GM18517 (cell line): Measurements from ENCODE around the gene BLVRB.
"Not testable (repeated sequence)": the region's sequence is repeated elsewhere in the genome, so short reads cannot be mapped to it uniquely, and the experiment has no call there.

ENCODE experiments used
- ATAC-seq: cut with Tn5 transposase; IDR thresholded peaks from one replicate; pipeline ENCODE4 v1.9.1; 2021; ENCODE audit warnings: mild to moderate bottlenecking, moderate library complexity; ENCODE audit not compliant: unreplicated experiment

The BLVRB gene

GRCh38 chr19:40492274-40492673 is 26.7 kb upstream of the BLVRB start:
- ATAC-seq, result no peak

DNA sequence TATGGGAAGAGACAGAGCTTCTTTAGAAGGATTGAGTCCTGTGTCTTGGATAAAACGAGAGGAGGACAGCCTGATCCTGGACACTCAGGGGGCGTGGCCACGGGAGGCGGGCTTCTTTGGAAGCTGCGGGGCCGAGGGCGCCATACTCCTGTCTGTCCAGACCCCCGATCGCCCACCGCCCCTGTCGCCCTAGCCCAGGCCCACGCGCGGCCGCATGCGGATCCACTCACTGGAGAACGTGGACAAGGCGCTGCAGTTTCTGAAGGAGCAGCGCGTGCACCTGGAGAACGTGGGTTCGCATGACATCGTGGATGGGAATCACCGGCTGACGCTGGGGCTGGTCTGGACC is 24.3 kb upstream of the BLVRB start:
- no peak for ATAC-seq

GRCh38 chr19:40486017-40486416 is 20.5 kb upstream of the BLVRB start:
- no peak for ATAC-seq

DNA sequence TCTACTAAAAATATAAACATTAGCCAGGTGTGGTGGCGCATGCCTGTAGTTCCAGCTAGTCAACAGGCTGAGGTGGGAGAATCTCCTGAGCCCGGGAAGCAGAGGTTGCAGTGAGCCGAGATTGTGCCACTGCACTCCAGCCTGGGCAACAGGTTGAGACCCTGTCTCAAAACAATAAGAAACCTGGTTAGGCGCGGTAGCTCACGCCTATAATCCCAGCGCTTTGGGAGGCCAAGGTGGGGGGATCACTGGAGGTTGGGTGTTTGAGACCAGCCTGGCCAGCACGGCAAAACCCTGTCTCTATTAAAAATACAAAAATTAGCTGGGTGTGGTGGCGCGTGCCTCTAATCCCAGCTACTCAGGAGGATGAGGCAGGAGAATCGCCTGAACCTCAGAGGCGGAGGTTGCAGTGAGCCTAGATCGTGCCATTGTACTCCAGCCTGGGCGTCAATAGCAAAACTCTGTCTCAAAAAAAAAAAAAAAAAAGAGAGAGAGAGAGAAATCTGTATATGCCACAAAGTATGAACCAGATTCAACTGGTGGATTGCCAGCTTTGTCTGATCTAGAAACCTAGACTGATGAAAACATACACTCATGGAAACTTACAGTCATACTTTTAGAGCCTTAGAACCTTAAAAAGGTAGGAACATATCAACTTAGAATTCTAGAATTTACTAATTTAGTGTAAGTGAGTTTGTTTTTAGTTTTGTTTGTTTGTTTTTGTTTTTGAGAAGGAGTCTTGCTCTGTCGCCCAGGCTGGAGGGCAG is 10.5 kb upstream of the BLVRB start:
- not testable (repeated sequence) for ATAC-seq

- ATAC-seq, result no peak
These were observed 9.2 kb upstream of the BLVRB start for GRCh38 chr19:40474737-40475136.

DNA sequence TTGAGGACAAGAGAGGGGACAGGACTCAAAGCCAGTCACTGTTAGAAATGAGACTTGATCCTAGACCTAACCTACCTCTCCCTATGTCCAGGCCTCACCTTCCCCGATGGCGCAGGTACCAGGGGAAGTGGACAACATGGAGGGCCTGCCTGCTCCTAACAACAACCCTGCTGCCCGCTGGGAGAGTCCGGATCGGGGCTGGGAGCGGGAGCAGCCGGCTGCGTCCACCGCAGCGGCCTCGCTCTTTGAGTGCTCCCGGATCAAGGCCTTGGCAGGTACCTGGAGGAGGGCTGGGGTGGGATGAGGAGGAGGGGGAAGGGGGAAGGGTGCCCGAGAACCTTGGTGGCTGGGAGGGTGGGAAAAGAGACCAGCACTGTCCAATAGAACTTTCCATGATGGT is 7.0 kb upstream of the BLVRB start:
- no peak for ATAC-seq

DNA sequence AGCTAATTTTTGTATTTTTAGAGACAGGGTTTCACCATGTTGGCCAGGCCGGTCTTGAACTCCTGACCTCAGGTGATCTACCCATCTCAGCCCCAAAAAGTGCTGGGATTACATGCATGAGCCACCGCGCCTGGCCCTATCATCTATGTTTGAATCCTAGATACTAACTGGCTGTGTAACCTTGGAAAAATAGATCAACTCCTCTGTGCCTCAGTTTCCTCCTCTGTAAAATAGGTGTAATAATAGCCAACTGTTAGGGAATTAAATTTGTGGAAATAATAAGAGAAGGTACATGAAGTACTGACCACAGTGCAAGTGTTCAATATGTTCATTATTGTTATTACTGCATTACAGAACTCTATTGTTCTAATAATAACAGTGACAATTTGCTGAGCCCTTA is 5.6 kb upstream of the BLVRB start:
- no peak for ATAC-seq

GRCh38 chr19:40469011-40469410 is 3.5 kb upstream of the BLVRB start:
- ATAC-seq, result no peak

DNA sequence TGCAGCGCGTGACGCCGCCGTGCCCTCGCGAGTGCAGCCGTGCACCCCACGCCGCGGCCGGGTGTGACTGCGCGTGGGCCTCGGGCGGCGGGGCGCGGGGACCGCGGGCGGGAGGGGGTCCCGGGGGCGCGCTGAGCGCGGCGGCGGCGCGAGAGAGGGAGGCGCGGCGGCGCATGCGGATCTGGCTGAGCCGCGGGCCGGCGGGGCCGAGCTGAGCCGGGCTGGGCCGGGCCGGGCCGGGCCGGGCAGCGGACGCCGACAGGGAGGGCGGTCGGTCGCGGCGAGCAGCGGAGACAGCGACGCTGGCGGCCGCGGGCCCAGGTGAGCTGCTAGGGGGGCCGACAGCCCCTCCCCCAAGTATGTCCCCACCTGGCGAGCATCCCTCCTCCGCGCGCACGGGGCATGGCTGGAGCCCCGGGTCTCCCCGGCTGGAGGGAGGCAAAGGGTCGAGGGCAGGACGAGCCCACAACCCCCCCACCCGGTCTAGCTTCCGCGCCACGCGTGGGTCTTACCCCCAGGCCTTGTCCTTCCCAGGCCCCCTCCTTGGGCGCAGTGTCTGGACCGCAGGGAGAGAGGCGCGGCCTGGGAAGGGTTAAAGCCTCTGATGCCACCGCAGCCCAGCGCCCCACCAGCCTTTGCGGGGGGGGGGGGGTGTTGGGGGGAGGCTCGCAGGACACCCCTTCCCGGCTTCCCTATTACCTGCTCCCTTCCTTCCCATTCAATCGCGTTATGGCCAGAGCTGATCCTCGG is 1.6 kb upstream of the BLVRB start, which contains the start of gene SPTBN4:
TSS of gene SPTBN4 (plus strand) at position 17 of the 750 bp plus-strand sequence. CDS start 5,621 bp downstream, outside the sequence.
- ATAC-seq, result no peak

GRCh38 chr19:40466219-40466984 is 857 bp upstream of the BLVRB start:
- ATAC-seq, result peak; percentile 38

DNA sequence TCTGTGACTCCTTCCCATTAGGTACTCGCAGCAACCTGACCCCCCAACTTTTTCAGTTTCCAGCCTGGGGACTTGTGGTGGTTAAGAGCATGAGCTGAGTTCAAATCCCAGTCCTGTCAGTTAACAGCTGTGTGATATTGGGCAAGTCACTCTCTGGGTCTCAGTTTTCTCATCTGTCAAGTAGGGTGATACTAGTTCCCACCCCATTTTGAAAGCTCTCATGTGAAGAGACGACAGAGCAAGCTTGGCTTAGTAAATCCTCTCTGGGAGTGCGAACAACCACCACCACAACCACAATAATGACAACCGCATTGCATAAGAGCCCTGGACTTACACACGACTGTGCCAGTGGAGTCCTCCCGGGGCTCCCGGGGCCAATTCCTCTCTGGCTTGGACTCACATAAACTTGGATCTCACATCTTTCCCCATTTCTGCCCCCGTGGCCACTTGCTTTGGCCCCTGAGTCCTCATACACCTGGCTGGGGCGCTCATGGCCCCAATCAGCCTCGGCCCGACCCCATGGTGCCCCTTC is 454 bp downstream of the BLVRB start:
- no peak for ATAC-seq

DNA sequence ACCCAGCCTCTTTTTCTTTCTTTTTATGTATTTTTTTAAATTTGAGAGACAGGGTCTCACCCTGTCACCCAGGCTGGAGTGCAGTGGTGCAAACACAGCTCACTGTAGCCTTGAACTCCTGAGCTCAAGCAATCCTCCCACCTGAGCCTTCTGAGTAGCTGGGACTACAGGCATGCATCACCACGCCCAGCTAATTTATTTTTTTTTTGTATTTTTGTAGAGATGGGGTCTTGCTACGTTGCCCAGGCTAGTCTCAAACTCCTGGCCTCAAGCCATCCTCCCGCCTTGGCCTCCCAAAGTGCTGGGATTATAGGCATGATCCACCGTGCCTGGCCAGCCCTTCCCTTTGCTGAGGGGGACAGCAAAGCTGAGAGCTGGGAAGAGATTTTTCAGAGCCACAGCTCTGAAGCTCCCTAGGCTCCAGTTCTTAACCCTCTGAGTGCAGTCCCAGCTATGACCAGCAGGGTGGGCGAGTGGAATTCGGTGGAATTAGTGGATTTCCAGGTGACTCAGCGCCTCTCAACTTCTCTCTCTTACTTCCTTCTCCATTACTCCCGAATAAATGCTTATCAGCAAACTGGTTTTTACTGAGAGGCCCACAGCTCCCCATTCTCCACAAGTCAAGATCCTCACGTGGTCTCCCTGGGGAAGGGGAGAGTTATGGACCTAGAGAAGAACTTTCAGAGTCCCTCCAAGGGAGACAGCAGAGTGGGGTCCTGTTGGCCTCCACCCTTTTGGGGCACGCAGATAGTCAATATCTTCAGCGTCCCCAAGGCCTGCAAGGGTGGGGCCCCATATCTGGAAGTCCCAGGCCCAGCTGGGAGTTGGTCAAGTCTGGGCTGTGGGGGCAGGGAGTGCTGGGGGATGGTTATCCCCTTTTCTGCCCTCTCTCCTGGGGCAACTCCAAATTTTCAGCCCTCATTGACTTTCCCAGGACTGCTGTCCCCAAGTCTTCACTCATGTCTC is 1.2 kb downstream of the BLVRB start:
- ATAC-seq, result no peak

- ATAC-seq, result not testable (repeated sequence)
These were observed 1.9 kb downstream of the BLVRB start for GRCh38 chr19:40463587-40464037.

- ATAC-seq, result no peak
These were observed 3.8 kb downstream of the BLVRB start for GRCh38 chr19:40461669-40462221.

GRCh38 chr19:40460185-40460584 is 5.4 kb downstream of the BLVRB start:
- ATAC-seq, result no peak

DNA sequence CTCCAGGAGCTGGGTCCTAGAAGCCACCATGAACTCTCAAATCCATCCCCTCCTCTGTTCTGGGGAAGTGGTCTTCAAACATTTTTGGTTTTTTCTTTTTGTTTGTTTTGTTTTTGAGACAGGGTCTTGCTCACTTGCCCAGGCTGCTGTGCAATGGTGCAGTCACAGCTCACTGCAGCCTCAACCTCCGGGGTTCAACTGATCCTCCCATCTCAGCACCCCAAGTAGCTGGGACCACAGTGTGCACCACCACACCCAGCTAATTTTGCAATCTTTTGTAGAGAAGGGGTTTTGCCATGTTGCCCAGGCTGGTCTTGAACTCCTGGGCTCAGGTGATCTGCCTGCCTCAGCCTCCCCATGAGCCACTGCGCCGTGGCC is 7.0 kb downstream of the BLVRB start:
- no peak for ATAC-seq

- no peak for ATAC-seq
These were observed 7.5 kb downstream of the BLVRB start for GRCh38 chr19:40457953-40458596.

DNA sequence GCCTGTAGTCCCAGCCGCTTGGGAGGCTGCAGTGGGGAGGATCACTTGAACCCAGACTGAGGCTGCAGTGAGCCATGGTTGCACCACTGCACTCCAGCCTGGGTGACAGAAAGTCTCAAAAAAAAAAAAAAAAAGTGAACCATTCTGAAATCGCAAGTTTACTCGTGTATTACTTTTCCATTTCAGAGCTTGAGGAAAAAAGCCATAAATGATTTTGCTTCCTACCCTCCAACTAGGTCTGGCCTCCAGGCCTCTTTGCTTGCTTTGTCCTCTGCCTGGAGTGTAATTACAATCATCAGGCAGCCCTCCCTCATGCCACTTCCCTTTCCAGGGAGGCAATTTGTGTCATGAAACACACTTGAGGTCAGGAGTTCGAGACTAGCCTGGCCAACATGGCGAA is 8.5 kb downstream of the BLVRB start:
- ATAC-seq, result no peak

- ATAC-seq, result not testable (repeated sequence)
These were observed 11.6 kb downstream of the BLVRB start for GRCh38 chr19:40453943-40454342.
